Activated CD4-positive, CD25-positive, alpha-beta regulatory T cell treated with anti-CD3 and anti-CD28 coated beads, Interleukin-2, amount 50 U/mL, for 24 hours (primary cell): ENCODE results near the gene PTPN20.

ENCODE experiments used
- ATAC-seq, 2 donors: fragments of 150-1000 bp; cut with Tn5 transposase; one replicate each; pipeline ENCODE4 v1.10.0; 2021; ENCODE audit warnings: mild to moderate bottlenecking in 1 of 2, moderate library complexity in 1 of 2

The PTPN20 gene

DNA sequence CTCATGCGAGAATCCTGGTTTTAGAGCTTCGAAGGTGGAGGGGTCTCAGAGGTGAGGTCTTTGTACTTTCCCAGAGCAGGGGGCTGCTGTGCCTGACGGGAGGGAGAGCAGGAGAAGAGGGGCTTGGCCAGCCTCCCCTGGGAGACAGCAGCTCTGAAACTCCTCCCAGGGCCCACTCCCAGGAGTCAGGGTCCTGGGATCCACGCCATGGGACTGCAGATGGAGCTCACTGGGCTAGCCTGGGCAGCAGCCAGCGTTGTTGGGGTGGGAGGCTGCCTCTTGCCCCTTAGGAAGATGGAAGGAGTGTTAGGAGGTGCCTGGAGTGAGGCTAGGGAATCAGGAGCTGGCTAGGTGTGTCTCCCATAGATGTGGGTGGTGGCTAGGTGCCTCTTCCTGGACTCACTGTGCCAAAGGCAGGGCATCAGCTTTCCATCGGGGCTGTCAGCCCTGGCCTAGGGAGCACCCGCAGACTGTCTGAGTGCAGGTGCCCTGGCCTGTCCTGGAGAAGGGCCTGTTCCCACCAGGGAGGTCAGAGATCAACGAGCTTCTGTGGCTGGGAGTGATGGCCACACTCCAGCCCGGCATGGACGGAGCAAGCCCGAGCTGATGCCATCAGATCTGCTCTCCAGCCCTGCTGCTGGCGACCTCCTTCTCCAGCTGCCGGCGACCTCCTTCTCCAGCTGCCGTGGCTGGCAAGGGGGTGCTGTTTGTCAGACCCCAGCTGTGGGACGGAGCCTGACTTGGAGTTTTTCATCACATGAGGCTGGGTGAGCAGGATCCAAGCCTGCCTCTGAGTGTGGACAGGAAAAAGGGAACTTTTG, 111.3 kb downstream of the PTPN20 start:
- no peak for ATAC-seq

GRCh38 chr10:47023237-47024045, 112.2 kb downstream of the PTPN20 start:
- no peak for ATAC-seq

DNA sequence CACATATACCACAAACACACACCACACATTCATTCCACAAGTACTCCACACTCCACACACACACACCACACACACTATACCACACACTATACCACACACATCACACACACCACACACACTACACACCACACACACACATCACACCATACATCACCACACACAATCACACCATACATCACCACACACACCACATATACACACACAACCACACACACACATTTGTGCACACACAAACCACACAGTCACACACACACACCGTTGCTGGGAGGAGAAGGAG, 112.8 kb downstream of the PTPN20 start:
- no peak for ATAC-seq

DNA sequence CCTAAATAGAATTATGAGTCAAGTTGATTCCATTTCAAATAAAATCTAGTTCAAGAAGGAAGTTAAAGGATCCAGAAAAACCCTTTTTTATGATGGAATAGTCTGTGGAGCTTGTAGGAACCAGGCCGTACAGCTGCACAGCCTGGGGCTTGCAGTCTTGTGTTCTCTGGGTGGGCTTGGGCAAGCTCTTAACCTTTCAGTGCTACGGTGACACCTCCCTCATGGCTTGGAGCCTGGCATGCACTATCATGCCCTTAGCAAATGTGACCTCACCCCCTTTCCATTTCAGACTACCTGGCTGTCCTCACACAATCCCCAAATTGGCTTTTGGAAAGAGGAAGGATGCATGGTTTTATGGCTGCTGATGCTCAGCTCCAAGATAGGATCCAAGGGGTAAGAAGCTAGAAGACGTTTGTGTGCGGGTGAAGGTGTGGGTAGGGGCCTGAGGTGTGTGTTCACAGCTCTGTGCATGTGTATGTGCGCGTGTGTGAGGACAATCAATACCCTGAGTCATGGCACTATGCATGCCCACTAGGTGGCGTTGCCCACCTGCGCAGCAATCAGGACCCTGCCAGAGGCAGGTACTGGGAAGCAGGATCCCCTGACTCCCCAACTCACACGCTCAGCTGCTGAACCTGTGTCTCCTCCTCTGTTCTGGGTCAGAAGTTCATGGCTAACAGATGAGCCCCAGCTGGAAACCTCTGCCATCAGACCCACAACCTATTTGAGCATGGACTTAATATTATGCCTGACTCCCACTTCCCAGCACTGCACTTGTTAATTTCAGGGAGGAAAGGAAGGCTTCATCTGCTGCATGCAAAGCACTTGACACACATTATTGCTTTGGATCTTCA, 113.4 kb downstream of the PTPN20 start:
- ATAC-seq: peak; percentile 67 to 73

DNA sequence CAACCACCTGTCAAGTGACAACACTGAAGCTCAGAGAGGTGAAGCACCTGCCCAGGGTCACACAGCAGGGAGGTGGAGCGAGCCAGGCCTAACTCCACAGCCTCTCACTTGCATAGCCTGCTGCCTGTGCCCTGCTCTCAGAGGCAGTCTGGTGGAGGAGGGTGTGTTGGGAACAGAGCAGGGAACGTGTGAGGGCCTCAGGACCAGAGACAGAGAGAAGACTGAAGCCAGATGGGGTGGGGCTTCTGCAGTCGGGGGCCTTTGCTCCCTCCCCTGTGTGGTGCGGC, 114.0 kb downstream of the PTPN20 start:
- no peak for ATAC-seq

DNA sequence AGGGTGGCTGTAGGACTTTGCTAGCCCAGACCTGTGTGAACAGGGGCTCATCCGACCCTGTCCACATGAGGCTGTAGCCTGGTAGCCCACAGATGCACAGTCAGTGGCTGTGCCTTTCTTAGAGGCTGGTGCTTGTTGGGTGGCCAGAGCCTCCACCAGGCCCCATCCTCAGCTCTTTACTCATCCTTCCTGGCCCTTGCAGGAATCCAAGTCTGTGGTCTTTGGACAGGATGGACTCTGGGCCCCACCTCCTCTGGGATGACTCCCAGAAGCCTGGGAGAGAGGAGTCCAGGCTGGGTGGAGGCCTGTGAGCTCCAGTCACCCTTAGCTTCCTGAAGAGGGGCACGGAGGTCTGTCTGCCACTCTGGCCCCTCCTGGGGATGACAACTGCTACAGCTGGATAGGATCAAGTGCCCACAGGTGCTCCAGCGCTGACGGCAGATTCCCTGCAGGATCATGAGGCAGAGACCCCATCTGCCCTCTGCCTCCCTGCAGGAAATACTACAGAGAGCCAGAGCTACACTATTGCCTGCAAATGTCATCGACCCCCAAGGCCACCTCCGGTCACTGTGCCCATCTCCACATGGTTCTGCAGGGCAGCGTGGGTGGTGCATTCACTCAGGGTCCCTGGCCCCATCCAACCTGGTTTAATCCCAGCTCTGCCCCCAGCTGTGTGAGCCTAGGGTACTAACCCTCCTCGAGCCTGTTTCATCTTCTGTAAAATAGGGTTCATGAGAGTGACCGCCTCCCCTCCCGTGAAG, 114.5 kb downstream of the PTPN20 start:
- no peak for ATAC-seq

DNA sequence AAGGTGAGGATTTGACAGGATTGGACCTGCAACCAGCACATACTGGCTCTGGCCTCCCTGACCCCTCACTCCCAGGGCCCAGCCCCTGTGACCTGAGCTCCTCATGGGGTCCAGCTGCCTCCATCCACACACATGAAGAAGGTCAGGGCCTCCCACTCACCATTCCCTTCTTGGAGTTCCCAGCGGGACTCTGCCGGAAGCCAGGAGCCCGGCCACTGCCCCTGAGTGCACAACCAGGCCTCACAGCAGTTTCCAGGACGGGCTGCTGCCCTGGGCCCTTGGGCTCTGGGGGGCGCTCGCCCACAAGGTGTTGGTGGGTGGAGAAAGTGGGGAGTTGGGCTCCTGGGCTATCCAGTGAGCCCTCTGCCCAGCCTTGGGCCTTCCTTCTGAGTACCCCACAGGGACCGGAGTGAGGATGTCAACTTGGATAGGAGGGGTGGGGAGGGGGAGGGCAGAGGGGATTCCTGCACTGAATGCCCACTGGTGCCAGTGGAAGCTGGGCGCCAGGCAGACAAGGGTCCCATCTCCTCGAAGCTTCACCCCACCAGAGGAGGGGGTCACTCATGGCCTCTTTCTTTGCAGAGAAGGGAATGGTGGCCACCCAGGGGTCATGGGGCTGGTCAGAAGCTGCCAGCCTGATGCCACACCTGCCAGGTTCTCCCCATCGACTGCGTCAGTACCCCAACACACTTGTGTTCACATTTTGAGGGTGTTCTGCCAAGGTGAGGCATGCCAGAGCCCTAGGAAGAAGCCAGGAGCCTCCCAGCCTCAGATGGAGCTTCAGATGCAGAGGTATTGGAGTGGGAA, 115.3 kb downstream of the PTPN20 start:
- no peak for ATAC-seq

DNA sequence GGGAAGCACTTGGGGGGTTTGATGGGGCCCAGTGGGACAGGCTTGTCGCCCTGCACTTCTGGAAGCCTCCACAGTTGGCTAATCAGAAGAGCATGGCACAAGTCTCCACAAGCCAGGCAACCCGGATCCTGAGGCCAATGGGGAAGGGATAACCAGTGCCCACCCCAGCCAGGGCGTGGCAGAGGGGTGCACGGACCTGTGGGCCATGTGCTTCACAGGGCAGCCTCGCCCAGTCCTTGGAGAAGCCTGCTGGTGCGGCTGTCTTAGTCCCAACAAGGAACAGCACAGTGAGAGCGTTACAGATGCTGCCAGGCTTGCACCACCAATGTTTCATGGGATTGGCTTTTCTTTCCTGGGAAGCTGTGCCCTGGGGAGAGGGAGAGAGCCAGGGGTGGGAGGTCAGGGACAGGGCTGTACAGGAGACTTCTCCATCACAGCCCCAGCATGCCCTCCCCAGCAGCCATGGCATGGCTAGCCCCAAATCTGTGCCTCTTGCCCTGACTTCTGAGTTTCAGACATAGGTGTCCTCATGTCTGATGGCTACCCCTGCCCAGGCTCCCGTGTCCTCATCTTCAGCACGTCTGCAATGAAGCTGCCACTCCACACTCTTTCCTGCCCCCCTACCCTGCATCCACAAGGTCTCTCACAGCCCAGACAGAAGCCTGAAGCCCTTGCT, 116.0 kb downstream of the PTPN20 start:
- ATAC-seq: no peak

- ATAC-seq: no peak
Measured at GRCh38 chr10:47027784-47028260, 116.6 kb downstream of the PTPN20 start.

DNA sequence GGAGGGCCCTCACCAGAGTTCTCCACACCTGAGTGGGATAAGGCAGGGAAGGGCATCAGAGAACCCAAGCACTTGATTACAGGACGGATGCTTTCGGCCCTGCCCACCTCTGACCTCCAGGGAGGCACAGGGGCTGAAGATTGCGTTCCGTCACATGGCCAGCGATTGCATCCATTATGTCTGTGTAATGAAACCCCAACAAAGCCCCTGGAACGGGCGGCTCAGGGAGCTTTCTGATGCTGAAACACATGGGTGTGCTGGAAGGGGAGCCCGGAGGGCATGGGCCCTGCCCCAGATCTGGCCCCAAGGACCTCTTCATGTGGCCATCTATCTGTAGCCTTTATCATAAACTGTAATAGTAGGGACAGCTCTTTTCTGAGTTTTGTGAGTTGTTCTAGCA, 117.2 kb downstream of the PTPN20 start:
- no peak for ATAC-seq

DNA sequence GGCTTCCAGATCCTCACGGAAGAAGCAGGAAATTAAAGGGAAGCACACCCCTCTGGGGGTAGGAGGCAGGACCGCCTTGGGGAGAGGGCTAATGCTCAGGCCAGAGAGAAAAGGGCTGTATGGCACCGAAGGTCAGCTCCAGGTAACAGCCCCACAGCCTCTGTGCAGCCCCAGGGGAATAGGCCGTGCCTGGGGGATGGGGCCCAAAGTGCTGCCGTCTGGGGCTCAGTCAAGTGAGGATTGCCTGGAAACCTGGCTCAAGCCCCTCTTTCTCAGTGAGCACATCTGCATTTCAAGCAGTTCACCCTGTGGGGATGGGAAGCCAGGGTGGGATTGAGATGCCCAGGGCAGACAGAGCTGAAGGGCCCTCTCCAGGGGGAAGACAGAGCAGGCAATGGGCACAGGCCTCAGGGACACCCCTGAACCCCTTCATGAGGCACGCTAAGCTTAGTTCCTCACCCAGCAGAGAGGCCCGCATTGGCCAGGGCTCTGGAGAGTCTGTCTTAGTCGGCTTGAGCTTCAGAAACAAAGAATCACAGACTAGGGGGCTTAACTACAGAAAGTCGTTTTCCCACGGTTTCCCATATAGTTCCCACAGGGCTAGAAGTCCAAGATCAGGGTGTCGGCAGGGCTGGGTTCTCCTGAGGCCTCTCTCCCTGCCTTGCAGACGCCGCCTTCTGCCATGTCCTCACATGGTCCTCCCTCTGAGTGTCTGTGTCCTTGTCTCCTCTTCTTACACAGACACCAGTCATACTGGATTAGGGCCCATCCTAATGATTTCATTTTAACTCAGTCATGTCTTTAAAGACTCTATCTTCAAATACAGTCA, 118.2 kb downstream of the PTPN20 start:
- ATAC-seq: no peak

- ATAC-seq: no peak
Measured at GRCh38 chr10:47030191-47030703, 119.0 kb downstream of the PTPN20 start.

DNA sequence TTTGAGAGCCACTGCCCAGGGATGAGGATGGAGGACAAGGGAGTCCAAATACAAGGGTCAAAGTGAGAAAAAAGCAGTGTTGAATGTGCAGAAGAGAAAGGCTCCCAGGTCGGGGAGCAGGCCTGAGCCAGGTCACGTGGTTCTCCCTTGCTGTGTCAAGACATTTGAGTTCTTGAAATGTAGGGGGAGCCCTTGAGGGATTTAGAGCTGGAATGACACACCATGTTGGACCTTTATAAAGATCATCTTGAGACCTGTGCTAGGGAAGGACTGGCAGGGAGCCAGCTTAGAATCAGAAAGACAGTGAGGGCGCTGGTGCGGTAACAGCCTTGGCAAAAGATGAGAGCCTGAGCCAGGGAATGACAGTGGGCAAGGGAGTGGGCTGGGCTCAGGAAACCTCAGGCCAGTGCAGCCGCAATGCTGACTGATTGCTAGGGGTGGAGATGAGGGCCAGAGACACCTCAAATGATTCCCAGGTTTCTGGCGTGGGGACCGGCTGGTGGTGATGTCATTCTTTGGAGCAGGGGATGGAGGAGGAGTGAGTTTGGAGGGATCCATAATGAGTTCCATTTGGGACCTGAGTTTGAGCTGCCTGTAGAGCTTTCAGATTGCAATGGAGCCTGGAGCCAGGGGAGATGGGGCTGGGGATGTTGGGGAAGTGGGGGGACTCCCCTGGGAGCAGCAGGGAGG, 120.1 kb downstream of the PTPN20 start:
- ATAC-seq: no peak

DNA sequence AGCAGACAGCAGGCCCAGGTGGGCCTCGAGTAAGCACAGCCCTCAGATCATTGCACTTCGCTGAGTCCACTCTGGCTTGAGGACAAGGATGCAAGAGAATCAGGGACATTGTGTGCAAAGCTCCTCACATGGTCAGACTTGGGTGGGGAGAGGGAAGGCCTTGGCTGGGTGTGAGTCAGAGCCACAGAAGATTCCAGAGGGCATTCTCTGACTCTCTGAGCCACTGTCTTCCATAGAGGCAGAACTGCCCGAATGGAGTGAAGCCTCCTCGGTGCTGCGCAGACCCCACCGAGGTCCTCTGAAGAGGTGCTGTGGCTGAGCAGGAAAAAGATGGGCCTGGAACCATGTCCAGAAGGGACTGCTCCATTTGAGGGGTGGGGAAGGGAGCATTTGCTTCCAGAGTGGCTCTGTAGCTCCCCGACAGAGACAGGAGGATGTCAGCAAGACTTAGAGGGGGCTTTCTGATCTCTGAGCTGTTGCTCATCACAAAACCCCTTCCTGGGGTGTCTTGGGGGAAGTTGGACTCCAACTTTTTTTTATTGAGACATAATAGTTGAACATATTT, 120.8 kb downstream of the PTPN20 start:
- ATAC-seq: no peak

- no peak for ATAC-seq
Measured at GRCh38 chr10:47033081-47033480, 121.9 kb downstream of the PTPN20 start.

- ATAC-seq: no peak
Measured at GRCh38 chr10:47033541-47034270, 122.5 kb downstream of the PTPN20 start.

- no peak for ATAC-seq
Measured at GRCh38 chr10:47034441-47035051, 123.3 kb downstream of the PTPN20 start.
